K562 (cell line): ENCODE measurements around the gene OR2AG1. TPM values are rescaled to one million over a fixed set of nuclear protein-coding genes. Genes with fewer than 3 reads are reported as not detected.

Source experiments
- BRD4 ChIP-seq: fragments of 200-600 bp; sonication (generic); IDR thresholded peaks from 2 replicates; pipeline ENCODE4 v1.6.1; 2017; ENCODE audit warnings: inconsistent platforms
- E2F3 ChIP-seq: fragments of 250-450 bp; sonication (Bioruptor Pico); IDR thresholded peaks from 2 replicates; pipeline ENCODE4 v1.4.0; 2020; ENCODE audit warnings: mild to moderate bottlenecking
- HLTF ChIP-seq: fragments of 450-650 bp; IDR thresholded peaks from 2 replicates; pipeline ENCODE4 v1.6.1; 2016
- NONO ChIP-seq, 2 experiments: fragments of 200-400 bp in 1 of 2; fragments of 450-650 bp in 1 of 2; formaldehyde crosslinking in 1 of 2; IDR thresholded peaks; 2 replicates each; pipeline ENCODE4 v1.6.1; 2017; ENCODE audit warnings: low read depth in 2 of 2, mild to moderate bottlenecking in 2 of 2, moderate library complexity in 2 of 2, low read length in 1 of 2
- PRPF4 ChIP-seq: fragments of 200-400 bp; formaldehyde crosslinking; IDR thresholded peaks from one replicate; pipeline ENCODE4 v1.6.1; 2017; ENCODE audit warnings: low read length, low read depth, mild to moderate bottlenecking; ENCODE audit not compliant: insufficient read depth, poor library complexity, severe bottlenecking
- RUNX1 ChIP-seq: sonication (generic); IDR thresholded peaks from 2 replicates; pipeline ENCODE4 v1.6.1; 2016; ENCODE audit warnings: antibody characterized with exemption, low read depth
- TCF3 ChIP-seq: sonication (generic); formaldehyde crosslinking; IDR thresholded peaks from 2 replicates; pipeline ENCODE4 v1.4.0; 2020; ENCODE audit warnings: mild to moderate bottlenecking, missing genetic modification reagents
- ZNF140 ChIP-seq: fragments of 250-450 bp; sonication (Bioruptor Pico); IDR thresholded peaks from 2 replicates; pipeline ENCODE4 v1.8.0; 2021; ENCODE audit warnings: moderate library complexity, mild to moderate bottlenecking, inconsistent platforms
- polyA plus RNA-seq, 8 experiments: library from polyadenylated mRNA; depleted of rRNA in 4 of 8; stranded (reverse) in 5 of 8; unstranded in 3 of 8; fragments of >200 nt; fragmentation: Nextera tagmentation in 2 of 8; fragmentation: Illumina TruSeq in 1 of 8; extraction: Ambion mirVana in 2 of 8; extraction: Trizol in 1 of 8; gene quantifications; 2 replicates each; pipeline versions ENCODE4 v1.2.1 to v1.2.3, GENCODE V29; 2011 to 2014; ENCODE audit warnings: inconsistent platforms in 1 of 8, missing spikeins in 1 of 8
- total RNA-seq, 7 experiments: library from RNA; depleted of rRNA in 6 of 7; stranded (reverse); fragments of >200 nt in 6 of 7; fragmentation: Illumina TruSeq in 2 of 7; extraction: Trizol in 2 of 7; gene quantifications; 2 replicates each; pipeline versions ENCODE4 v1.2.1 to v1.2.3, GENCODE V29; 2011 to 2021; ENCODE audit warnings: low replicate concordance in 1 of 7
- TF ChIP-seq, protein P1 (sequence below): fragments of 450-650 bp; IDR thresholded peaks from 2 replicates; pipeline ENCODE4 v1.6.1; 2016; ENCODE audit warnings: mild to moderate bottlenecking, moderate library complexity
- TF ChIP-seq, protein P2 (sequence below): fragments of 250-450 bp; sonication (Bioruptor Pico); IDR thresholded peaks from 2 replicates; pipeline ENCODE4 v1.5.0; 2021; ENCODE audit warnings: mild to moderate bottlenecking, moderate library complexity

OR2AG1 gene
- total and polyA plus RNA-seq, 9 of the 15 experiments (the other 6 are each of a cell fraction or from before 2014, with no cell fraction given): 0.05 to 0.11 (median 0.07) TPM; not detected in 5

DNA sequence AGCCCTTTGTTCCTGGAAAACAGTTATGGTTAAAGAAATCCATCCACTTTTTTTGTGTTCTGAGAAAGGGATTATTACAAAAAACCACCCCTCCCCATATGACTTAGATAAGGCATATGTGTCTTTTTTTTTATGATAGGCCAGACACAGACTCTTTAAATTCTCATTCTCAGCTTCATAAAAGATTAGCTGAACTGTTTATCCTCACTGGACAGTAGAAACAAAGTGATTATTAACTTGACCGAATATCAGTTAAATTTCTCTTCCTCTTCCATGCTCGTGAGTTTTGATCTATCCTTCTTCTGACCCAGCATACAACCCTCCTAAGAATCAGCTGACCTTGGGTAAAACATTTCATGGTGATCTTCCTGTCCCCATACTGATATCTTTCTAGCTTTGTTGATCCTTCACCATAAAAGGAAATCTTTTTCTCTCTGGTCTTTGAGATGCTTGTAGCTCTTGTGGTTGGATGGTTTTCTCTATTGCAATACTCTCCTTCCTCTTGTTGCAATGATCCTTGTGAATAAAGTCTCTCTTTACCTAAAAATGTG lies 37.3 kb upstream of the OR2AG1 start (continued):
- TF ChIP-seq, protein P1, sequence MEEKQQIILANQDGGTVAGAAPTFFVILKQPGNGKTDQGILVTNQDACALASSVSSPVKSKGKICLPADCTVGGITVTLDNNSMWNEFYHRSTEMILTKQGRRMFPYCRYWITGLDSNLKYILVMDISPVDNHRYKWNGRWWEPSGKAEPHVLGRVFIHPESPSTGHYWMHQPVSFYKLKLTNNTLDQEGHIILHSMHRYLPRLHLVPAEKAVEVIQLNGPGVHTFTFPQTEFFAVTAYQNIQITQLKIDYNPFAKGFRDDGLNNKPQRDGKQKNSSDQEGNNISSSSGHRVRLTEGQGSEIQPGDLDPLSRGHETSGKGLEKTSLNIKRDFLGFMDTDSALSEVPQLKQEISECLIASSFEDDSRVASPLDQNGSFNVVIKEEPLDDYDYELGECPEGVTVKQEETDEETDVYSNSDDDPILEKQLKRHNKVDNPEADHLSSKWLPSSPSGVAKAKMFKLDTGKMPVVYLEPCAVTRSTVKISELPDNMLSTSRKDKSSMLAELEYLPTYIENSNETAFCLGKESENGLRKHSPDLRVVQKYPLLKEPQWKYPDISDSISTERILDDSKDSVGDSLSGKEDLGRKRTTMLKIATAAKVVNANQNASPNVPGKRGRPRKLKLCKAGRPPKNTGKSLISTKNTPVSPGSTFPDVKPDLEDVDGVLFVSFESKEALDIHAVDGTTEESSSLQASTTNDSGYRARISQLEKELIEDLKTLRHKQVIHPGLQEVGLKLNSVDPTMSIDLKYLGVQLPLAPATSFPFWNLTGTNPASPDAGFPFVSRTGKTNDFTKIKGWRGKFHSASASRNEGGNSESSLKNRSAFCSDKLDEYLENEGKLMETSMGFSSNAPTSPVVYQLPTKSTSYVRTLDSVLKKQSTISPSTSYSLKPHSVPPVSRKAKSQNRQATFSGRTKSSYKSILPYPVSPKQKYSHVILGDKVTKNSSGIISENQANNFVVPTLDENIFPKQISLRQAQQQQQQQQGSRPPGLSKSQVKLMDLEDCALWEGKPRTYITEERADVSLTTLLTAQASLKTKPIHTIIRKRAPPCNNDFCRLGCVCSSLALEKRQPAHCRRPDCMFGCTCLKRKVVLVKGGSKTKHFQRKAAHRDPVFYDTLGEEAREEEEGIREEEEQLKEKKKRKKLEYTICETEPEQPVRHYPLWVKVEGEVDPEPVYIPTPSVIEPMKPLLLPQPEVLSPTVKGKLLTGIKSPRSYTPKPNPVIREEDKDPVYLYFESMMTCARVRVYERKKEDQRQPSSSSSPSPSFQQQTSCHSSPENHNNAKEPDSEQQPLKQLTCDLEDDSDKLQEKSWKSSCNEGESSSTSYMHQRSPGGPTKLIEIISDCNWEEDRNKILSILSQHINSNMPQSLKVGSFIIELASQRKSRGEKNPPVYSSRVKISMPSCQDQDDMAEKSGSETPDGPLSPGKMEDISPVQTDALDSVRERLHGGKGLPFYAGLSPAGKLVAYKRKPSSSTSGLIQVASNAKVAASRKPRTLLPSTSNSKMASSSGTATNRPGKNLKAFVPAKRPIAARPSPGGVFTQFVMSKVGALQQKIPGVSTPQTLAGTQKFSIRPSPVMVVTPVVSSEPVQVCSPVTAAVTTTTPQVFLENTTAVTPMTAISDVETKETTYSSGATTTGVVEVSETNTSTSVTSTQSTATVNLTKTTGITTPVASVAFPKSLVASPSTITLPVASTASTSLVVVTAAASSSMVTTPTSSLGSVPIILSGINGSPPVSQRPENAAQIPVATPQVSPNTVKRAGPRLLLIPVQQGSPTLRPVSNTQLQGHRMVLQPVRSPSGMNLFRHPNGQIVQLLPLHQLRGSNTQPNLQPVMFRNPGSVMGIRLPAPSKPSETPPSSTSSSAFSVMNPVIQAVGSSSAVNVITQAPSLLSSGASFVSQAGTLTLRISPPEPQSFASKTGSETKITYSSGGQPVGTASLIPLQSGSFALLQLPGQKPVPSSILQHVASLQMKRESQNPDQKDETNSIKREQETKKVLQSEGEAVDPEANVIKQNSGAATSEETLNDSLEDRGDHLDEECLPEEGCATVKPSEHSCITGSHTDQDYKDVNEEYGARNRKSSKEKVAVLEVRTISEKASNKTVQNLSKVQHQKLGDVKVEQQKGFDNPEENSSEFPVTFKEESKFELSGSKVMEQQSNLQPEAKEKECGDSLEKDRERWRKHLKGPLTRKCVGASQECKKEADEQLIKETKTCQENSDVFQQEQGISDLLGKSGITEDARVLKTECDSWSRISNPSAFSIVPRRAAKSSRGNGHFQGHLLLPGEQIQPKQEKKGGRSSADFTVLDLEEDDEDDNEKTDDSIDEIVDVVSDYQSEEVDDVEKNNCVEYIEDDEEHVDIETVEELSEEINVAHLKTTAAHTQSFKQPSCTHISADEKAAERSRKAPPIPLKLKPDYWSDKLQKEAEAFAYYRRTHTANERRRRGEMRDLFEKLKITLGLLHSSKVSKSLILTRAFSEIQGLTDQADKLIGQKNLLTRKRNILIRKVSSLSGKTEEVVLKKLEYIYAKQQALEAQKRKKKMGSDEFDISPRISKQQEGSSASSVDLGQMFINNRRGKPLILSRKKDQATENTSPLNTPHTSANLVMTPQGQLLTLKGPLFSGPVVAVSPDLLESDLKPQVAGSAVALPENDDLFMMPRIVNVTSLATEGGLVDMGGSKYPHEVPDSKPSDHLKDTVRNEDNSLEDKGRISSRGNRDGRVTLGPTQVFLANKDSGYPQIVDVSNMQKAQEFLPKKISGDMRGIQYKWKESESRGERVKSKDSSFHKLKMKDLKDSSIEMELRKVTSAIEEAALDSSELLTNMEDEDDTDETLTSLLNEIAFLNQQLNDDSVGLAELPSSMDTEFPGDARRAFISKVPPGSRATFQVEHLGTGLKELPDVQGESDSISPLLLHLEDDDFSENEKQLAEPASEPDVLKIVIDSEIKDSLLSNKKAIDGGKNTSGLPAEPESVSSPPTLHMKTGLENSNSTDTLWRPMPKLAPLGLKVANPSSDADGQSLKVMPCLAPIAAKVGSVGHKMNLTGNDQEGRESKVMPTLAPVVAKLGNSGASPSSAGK: no peak; the same call in 1 of the 2 replicates
- TF ChIP-seq HLTF (no peak), ZNF140 (CRISPR knock-in tag) (no peak), TCF3 (CRISPR knock-in tag) (peak; percentile 55), E2F3 (CRISPR knock-in tag) (no peak), BRD4 (0 out of 2 replicates have a peak, but pooled peaks have one; percentile 28), NONO (IDR thresholded peaks at IDR 0.05; ENCODE audit: low read depth in 2 of 2, low read length in 1 of 2) (no peak), PRPF4 (no peak), RUNX1 (no peak)
- TF ChIP-seq, protein P2, sequence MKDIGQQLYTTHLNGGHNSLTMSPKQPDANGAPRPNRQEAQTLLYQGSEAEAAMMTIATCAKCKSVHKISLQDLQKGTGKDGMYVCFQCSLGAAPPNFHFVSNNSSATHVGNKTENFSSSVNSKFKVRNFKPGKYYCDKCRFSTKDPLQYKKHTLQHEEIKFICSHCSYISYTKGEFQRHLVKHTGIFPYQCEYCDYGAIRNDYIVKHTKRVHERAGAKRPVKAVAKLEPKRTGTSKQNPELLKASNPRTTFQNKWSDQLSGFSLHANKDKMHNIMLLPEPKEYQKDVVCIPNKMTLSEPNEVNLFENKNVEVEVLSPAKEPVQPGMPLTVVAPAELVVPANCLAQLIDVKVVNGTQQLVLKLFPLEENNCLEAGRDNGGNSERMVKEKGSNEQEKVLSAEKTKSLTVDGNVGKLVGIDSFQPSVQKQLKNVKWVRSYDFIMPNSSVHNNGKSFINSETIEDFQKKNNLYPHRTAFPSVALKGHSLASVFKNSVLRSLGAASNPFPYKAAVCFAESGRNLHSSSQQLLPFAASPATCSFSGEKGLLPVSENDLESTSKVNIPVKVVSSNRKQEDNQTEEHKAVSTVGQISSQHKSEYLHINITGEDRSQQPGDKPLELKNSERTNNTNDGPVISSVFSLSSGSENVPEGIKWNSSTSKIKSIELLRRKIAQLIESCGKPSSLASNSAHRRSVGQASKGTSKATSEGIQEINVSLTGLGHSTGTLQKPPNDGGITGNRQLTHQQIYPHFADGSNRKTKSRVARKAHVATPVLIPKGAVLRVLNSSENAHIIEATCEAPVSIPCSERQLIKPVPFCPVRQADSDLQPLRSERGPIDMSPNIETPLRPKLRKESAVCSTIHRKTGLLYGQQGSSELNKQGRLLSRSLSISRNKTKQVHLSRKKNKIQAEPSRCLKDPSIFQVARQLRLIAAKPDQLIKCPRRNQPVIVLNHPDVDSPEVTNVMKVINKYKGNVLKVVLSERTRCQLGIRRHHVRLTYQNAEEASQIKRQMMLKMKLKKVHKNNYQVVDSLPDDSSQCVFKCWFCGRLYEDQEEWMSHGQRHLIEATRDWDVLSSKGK (CRISPR knock-in tag): no peak
